Peyer's patch (tissue), 4 donors: ENCODE results near the gene CFAP69.

Source experiments
- POLR2A ChIP-seq, 2 donors: fragments of 450-650 bp; IDR thresholded peaks; one replicate each; pipeline ENCODE4 v1.5.1; 2017; ENCODE audit warnings: antibody characterized with exemption in 2 of 2, mild to moderate bottlenecking in 2 of 2, moderate library complexity in 2 of 2
- TF ChIP-seq, protein P1 (sequence below), 6 experiments: fragments of 450-650 bp in 4 of 6; fragments of 200-600 bp in 2 of 6; sonication (generic) in 1 of 6; IDR thresholded peaks; one replicate each; pipeline ENCODE4 v1.5.1; 2017 to 2019; ENCODE audit warnings: antibody characterized with exemption in 6 of 6, mild to moderate bottlenecking in 3 of 6, moderate library complexity in 1 of 6

DNA sequence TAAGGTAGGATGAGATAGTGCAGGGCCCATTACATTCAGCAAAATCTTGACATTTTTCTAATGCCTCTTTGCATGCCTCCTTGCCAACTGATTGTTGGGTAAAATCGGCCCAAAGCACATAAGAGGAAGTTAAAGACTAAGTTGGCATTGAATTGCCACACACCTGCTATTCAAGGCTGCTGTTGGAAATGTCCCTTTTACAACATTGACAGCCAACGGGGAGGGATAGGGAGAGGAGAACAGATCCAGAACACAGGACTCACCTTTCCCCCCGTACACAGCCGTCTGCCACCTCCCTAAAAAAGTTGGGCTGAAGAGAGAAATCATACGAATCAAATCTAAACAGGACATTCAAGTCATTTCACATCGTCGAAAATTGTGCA lies 75.4 kb downstream of the CFAP69 start:
- TF ChIP-seq, protein P1, sequence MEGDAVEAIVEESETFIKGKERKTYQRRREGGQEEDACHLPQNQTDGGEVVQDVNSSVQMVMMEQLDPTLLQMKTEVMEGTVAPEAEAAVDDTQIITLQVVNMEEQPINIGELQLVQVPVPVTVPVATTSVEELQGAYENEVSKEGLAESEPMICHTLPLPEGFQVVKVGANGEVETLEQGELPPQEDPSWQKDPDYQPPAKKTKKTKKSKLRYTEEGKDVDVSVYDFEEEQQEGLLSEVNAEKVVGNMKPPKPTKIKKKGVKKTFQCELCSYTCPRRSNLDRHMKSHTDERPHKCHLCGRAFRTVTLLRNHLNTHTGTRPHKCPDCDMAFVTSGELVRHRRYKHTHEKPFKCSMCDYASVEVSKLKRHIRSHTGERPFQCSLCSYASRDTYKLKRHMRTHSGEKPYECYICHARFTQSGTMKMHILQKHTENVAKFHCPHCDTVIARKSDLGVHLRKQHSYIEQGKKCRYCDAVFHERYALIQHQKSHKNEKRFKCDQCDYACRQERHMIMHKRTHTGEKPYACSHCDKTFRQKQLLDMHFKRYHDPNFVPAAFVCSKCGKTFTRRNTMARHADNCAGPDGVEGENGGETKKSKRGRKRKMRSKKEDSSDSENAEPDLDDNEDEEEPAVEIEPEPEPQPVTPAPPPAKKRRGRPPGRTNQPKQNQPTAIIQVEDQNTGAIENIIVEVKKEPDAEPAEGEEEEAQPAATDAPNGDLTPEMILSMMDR (IDR thresholded peaks at IDR 0.05): no peak
- TF ChIP-seq POLR2A (IDR thresholded peaks at IDR 0.05): no peak
